GM21528 (cell line): Measurements from ENCODE around the gene HBS1L.

Experiments used
- ATAC-seq: cut with Tn5 transposase; IDR thresholded peaks from one replicate; pipeline ENCODE4 v1.9.1; 2021; ENCODE audit warnings: mild to moderate bottlenecking, moderate library complexity; ENCODE audit not compliant: unreplicated experiment, low FRiP score

Gene HBS1L

GRCh38 chr6:135043364-135043763, 11.3 kb downstream of the HBS1L start:
- ATAC-seq, result no peak

- ATAC-seq, result no peak
These were observed 16.3 kb downstream of the HBS1L start for GRCh38 chr6:135038335-135038734.

- no peak for ATAC-seq
These were observed 17.1 kb downstream of the HBS1L start for GRCh38 chr6:135037541-135037940.

DNA sequence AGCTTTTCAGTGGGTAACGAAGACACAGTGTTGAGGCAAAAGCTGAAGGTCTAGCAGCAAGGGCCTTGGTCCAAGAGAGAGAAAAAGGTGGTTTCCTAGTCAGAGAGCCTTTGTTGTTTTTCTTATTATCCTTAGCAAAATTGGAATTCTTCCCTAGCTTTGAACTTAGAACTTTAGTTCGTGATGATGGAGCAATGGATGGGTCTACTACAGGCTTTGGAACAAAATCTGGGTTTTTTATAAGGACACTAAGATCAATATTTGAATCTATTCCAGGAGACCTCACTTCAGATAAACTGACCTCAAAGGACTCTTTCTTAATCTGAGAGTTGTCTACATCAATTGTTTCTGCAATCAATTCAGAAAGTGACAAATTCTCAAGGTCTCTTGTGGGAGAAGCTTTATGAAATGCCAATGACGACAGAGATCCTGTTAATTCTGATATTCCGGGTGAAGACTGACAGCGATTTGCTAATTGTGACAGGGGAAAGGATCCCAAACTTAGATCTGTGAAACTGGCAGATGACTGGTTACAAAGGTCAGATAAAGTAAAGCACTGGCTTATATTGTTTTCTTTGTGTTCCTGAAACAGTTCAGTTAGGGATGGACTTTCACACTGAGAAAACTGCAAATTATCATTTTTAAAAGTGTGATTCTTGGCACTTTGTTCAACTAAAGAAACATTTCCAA, 17.7 kb downstream of the HBS1L start:
- ATAC-seq, result no peak

DNA sequence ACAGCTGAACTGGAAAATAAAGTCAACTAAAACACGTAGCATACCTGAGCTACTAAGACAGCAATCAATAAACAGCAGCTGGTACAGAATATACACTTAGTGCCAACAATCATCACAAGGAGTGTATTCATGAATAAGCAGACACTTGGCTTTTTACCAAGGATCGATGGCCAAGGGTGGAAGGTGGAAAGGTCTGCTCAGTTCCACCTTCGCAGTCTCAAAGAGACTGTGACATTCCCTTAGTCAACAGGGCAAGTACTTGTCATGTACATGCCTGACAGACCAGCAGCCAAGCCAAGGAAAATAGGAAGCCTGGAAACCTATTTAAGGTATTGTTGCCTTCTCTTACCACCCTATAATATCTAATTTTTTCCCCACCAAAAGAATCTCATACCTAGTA, 21.4 kb downstream of the HBS1L start:
- no peak for ATAC-seq

GRCh38 chr6:135030532-135031178, 24.0 kb downstream of the HBS1L start:
- no peak for ATAC-seq

GRCh38 chr6:135030056-135030473, 24.6 kb downstream of the HBS1L start:
- ATAC-seq, result peak; percentile 71

DNA sequence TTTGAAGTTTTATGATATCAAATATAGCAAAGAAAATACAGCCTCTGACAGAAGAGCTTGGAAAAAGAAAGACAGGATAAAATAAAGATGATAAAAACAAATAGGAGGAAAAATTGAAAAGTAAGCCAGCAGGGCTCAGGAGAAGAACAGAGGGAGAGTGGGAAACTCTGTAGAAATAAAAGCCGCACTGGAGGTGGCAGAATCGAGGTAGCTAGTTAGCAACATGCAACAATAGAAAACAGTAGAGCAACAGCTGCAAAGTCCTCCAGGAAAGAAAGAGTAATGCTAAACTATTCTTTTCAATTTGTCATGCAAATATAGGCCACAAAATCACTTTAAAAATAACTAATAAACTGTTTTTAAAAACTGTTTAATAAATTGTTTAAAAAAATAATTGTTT, 28.8 kb downstream of the HBS1L start:
- ATAC-seq, result no peak

DNA sequence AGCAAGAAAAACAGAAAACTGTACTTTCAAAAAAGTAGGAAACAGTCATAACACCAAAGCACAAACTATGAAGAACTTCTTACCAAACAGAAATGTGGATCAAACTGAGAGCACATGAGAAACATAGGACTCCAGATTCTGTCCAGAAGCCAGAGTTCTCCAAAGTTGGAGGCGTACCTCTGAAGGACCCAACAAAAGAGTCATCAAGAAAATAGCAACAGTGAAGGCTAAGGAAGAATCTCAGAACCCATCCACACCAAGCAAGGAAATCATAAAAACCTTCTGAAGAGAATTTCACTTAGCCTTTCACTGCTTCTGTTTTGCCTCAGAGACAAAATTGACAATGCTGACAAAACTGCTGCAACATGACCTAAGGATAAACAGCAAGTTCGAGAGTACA, 29.4 kb downstream of the HBS1L start:
- no peak for ATAC-seq

- no peak for ATAC-seq
These were observed 32.4 kb downstream of the HBS1L start for GRCh38 chr6:135022050-135022697.

DNA sequence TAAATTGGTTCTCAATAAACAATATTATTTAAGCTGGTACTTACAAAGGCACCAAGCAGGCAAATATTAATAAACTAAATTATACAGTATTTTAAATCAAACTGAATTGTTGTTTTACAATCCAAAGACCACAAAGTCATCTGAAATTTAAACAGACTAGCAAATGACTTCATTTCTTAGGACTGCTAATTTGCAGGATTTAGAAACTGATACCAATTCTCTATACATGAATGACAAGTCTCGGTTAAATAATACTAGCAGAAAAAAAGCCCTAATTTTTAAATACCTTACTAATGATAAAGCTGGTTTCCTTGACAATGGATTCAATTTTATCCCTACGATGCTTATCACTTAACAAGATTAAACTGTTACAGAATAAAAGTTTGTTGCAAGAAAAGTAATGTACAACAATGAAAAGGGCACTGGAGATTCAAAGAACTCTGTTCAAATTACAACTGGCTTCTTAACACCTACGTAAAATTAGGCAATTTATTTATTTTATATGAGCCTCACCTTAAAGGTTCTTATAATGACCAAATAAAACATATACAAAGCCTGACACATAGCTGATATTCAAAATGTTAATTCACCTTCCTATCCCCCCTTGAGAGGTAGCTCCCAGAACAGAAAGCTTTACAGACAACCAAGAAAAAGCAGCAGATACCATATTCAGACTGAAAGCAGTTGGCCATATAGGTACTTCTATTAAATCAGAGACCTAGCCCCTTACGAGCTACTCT, 33.1 kb downstream of the HBS1L start:
- no peak for ATAC-seq

DNA sequence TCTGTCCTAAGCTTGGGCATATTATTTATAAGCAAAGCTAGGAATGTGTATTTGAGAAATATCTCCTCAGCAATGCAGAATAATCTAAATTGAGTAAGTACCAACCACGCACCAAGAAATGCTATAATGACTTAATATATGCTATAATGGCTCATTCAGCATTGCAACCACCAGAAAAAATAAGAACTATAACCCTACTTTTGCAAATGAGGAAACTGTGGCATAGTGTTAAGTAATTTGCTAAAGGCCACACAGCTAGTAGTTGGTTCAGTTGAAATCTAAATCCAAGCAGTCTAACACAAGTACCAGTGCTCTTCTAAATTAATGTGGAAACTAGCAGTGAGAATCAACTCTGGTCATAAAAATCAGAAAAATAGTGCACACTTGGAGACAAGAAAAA, 35.7 kb downstream of the HBS1L start:
- no peak for ATAC-seq

- ATAC-seq, result no peak
These were observed 36.6 kb downstream of the HBS1L start for GRCh38 chr6:135018052-135018451.

DNA sequence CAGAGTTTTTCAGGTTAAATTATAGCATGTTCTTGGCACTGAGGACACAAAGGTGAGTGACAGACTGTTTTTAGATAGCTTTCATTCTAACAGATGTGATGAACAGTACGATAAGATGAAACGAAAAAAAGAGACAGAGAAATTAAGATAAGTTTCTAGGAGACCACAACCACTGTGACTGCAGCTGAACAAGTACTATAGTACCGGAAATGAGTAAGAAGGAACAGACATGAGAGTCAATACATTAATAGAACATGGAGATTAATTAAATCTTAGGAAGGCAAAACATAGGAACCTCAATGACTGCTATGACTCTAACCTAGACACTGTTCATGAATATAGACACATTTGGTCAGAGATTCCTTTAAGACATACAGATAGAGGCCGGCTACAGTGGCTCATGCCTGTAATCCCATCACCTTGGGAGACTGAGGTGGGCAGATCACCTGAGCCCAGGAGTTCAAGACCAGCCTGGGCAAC, 40.2 kb downstream of the HBS1L start:
- ATAC-seq, result peak; percentile 94

GRCh38 chr6:135013211-135013610, 41.4 kb downstream of the HBS1L start:
- ATAC-seq, result no peak

DNA sequence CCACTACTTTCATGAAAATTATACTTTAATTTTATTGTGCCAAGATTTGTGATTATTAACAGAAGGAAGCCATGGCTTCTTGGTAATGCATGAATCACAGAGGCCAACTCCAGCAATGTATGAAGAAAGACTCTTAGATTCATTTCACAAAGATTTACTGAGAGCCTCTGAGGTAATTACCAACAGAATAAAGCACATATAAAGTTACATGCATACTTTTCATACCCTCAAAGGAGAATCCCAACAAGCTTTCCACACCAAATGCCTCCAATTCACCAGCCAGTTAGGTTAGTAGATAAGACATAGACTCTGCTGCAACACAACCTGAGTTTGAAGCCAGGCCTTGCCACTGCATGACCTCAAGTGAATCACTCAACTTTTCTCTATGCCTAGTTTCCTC, 41.9 kb downstream of the HBS1L start:
- ATAC-seq, result no peak

DNA sequence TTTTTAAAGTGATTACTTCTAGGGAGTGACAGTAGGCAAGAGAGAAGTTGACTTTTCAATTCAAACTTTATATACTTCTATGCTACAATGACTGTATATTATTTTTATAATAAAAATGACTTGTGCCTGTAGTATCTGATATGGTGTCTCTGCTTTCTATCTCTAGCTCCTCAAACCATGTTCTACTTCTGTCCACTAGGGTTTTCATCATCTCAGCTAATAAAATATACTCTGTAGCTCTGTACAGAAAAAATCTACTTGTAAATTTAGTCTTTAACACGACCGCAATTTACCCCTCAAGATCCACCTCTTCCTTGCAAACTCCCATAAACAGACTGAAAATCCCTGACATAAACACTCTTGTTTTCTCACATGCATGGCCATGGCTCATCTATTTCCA, 42.3 kb downstream of the HBS1L start:
- ATAC-seq, result no peak

GRCh38 chr6:135008941-135009290, 45.7 kb downstream of the HBS1L start:
- ATAC-seq, result peak; percentile 37

GRCh38 chr6:135008072-135008940, 46.3 kb downstream of the HBS1L start:
- peak; percentile 89 for ATAC-seq

- no peak for ATAC-seq
These were observed 48.2 kb downstream of the HBS1L start for GRCh38 chr6:135006386-135006914.
